ENCODE results near the gene COQ5. TPM values are rescaled to one million over a fixed set of nuclear protein-coding genes. Genes with fewer than 3 reads are reported as not detected.

The COQ5 gene
- total RNA-seq, 2 experiments from 2014 or later, result 34.4 to 35.5 TPM

- TF ChIP-seq CTCF (IDR thresholded peaks at IDR 0.05), result no peak
- ATAC-seq (no peak), DNase-seq (no peak)
- ChIA-PET CTCF (interaction anchor here (0.9 kb wide), 1 partner anchor 16 kb away, joined by 3 read pairs; no protein-coding TSS in a partner anchor), POLR2A (interaction anchor here (1.2 kb wide), 2 partner anchors 10 to 11 kb away, joined by 3 read pairs; partner anchors contain the start of gene DYNLL1)
- Mint-ChIP-seq H3K9me3 (no peaks in the 10 kb centered on the region), H3K36me3 (ENCODE audit: low read depth) (peaks cover 2% of the 10 kb centered on the region), H3K27ac (no peak overlapping the region), H3K4me3 (no peak overlapping the region), H3K27me3 (no peaks in the 10 kb centered on the region), H3K4me1 (ENCODE audit: low read depth) (peaks cover 2% of the 10 kb centered on the region)
- intact Hi-C loops (cut with micrococcal nuclease), result no loop called here
Observed at GRCh38 chr12:120485961-120486881, 42.7 kb downstream of the COQ5 start.

GRCh38 chr12:120483621-120484020, 45.3 kb downstream of the COQ5 start:
- Mint-ChIP-seq H3K27ac (no peak overlapping the region), H3K4me1 (ENCODE audit: low read depth) (peaks cover 9% of the 10 kb centered on the region), H3K4me3 (no peak overlapping the region), H3K36me3 (ENCODE audit: low read depth) (peaks cover 2% of the 10 kb centered on the region), H3K9me3 (no peaks in the 10 kb centered on the region), H3K27me3 (no peaks in the 10 kb centered on the region)
- ChIA-PET CTCF (interaction anchor here (0.9 to 1.3 kb wide), 3 partner anchors 9 to 29 kb away, joined by 3 to 4 read pairs (median 3); no protein-coding TSS in a partner anchor), POLR2A (no interaction called here)
- DNase-seq (no peak), ATAC-seq (no peak)
- TF ChIP-seq CTCF (IDR thresholded peaks at IDR 0.05), result no peak
- intact Hi-C loops (cut with micrococcal nuclease), result no loop called here

GRCh38 chr12:120481022-120481767, 47.8 kb downstream of the COQ5 start:
- intact Hi-C loops (cut with micrococcal nuclease), result no loop called here
- ChIA-PET POLR2A (interaction anchor here (3.4 kb wide), 1 partner anchor 11 kb away, joined by 19 read pairs; the partner anchor contains the start of gene SRSF9), CTCF (no interaction called here)
- peak overlapping the region; percentile 49 for H3K27ac Mint-ChIP-seq
- ATAC-seq (peak; percentile 42), DNase-seq (no peak)
- H3K9me3 Mint-ChIP-seq, result no peaks in the 10 kb centered on the region
- H3K4me3 Mint-ChIP-seq, result no peak overlapping the region
- peaks cover 9% of the 10 kb centered on the region for H3K4me1 Mint-ChIP-seq (ENCODE audit: low read depth)
- TF ChIP-seq CTCF (IDR thresholded peaks at IDR 0.05), result no peak
- peaks cover 2% of the 10 kb centered on the region for H3K36me3 Mint-ChIP-seq (ENCODE audit: low read depth)
- no peaks in the 10 kb centered on the region for H3K27me3 Mint-ChIP-seq

GRCh38 chr12:120480211-120480610, 48.7 kb downstream of the COQ5 start:
- H3K9me3 Mint-ChIP-seq, result no peaks in the 10 kb centered on the region
- H3K27ac Mint-ChIP-seq, result no peak overlapping the region
- peaks cover 9% of the 10 kb centered on the region for H3K4me1 Mint-ChIP-seq (ENCODE audit: low read depth)
- DNase-seq (no peak), ATAC-seq (no peak)
- no peaks in the 10 kb centered on the region for H3K27me3 Mint-ChIP-seq
- CTCF ChIA-PET, result no interaction called here
- POLR2A ChIA-PET, result interaction anchor here (0.7 to 3.4 kb wide), 3 partner anchors 10 to 17 kb away, joined by 3 to 19 read pairs (median 4); partner anchors contain the start of genes DYNLL1 and SRSF9
- intact Hi-C loops (cut with micrococcal nuclease), result no loop called here
- H3K4me3 Mint-ChIP-seq, result no peak overlapping the region
- TF ChIP-seq CTCF (IDR thresholded peaks at IDR 0.05), result no peak
- H3K36me3 Mint-ChIP-seq (ENCODE audit: low read depth), result peaks cover 2% of the 10 kb centered on the region

Measured in activated CD8-positive, alpha-beta T cell treated with anti-CD3 and anti-CD28 coated beads for 36 hours (primary cell).